ENCODE data around the gene DLEC1.
"Not testable (repeated sequence)": the region's sequence is repeated elsewhere in the genome, so short reads cannot be mapped to it uniquely, and the experiment has no call there.

DLEC1 gene

DNA sequence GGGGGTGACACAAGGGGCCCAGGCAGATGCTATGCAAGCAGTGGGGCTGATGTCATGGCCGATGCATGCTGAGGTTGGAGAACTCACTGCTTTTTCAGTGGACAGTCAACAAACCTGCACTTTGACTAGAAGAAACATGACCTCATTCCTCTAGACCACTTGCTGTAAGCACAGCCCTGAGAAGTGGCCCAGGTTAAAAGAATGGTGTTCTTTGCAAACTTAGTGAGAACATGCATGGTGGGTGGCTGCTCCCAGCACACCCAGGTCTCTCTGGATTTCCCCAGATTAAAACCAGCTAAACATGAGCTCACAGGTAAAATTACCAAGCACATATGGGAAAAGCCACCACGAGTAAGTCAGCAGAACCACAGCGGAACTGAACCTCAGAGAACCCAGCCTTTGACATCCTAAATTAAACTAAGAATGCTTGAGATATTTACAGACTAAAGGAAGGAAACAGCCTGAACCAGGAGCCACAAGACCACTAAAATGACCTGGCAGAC, 15.5 kb downstream of the DLEC1 start:
- H3K4me3 ChIP-seq (ENCODE audit: low read length): no peak overlapping the region
- no peak for TF ChIP-seq CTCF (conservative IDR thresholded peaks at IDR 0.05; ENCODE audit: low read length)
- no peak for DNase-seq (ENCODE audit: low read depth)

DNA sequence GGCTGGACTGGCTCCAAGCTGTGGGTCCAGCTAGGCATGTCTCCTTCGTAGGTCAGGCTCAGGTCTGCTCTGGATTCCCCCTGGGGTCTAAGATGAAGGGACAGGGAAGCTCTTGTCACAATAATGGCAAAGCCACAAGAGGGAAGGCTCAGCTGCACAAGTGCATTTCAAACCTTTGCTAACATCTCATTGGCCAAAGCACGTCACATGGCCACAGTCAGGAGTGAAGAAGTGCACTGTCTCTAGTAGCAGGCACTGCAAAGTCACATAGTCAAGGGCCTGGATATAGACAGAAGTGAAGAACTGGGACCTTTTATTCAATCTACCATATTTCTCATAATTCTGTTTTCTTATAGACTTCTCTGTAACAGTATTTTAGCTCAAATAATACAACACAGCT, 20.1 kb downstream of the DLEC1 start:
- DNase-seq (ENCODE audit: low read depth): no peak
- H3K4me3 ChIP-seq (ENCODE audit: low read length): no peak overlapping the region
- TF ChIP-seq CTCF (conservative IDR thresholded peaks at IDR 0.05; ENCODE audit: low read length): no peak

- no peak for DNase-seq (ENCODE audit: low read depth)
- H3K4me3 ChIP-seq (ENCODE audit: low read length): no peak overlapping the region
- no peak for TF ChIP-seq CTCF (conservative IDR thresholded peaks at IDR 0.05; ENCODE audit: low read length)
Observed at GRCh38 chr3:38059591-38059990, 20.6 kb downstream of the DLEC1 start.

GRCh38 chr3:38062809-38063208, 23.8 kb downstream of the DLEC1 start:
- TF ChIP-seq CTCF (conservative IDR thresholded peaks at IDR 0.05; ENCODE audit: low read length): no peak
- no peak overlapping the region for H3K4me3 ChIP-seq (ENCODE audit: low read length)
- no peak for DNase-seq (ENCODE audit: low read depth)

DNA sequence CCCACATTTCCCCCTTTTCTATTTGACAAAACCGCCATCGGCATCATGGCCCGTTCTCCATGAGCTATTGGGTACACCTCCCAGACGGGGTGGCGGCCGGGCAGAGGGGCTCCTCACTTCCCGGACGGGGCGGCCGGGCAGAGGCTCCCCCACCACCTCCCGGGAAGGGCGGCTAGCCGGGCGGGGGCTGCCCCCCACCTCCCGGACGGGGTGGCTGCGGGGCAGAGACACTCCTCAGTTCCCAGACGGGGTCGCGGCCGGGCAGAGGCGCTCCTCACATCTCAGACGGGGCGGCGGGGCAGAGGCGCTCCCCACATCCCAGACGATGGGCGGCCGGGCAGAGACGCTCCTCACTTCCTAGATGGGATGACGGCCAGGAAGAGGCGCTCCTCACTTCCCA, 25.4 kb downstream of the DLEC1 start:
- DNase-seq (ENCODE audit: low read depth); H3K4me3 ChIP-seq (ENCODE audit: low read length): not testable (repeated sequence)

GRCh38 chr3:38067508-38068233, 28.7 kb downstream of the DLEC1 start:
- peak; percentile 16 for DNase-seq (ENCODE audit: low read depth)
- no peak for TF ChIP-seq CTCF (conservative IDR thresholded peaks at IDR 0.05; ENCODE audit: low read length)
- H3K4me3 ChIP-seq (ENCODE audit: low read length): no peak overlapping the region

GRCh38 chr3:38070013-38070412, 31.0 kb downstream of the DLEC1 start:
- DNase-seq (ENCODE audit: low read depth): no peak
- no peak for TF ChIP-seq CTCF (conservative IDR thresholded peaks at IDR 0.05; ENCODE audit: low read length)
- H3K4me3 ChIP-seq (ENCODE audit: low read length): no peak overlapping the region

DNA sequence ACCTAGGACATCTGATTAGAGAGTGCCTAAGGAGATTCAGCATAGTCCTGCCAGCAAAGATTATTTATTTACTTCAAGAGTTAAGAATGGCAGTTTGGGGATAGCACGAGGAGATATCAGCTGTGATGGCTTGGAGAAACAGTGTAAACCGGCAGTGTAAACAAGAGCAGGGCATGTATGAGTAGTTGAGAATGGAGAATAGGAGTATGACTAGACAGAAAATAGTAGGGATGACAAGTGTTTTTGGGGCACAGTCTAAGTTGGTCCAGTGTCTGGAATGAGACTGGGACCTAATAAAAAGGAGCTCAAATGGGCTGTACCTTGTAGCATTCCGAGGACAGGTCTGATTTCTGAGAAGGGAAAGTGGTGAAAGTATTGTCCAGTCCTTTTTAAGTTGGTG, 38.1 kb downstream of the DLEC1 start:
- not testable (repeated sequence) for DNase-seq (ENCODE audit: low read depth); H3K4me3 ChIP-seq (ENCODE audit: low read length)

DNA sequence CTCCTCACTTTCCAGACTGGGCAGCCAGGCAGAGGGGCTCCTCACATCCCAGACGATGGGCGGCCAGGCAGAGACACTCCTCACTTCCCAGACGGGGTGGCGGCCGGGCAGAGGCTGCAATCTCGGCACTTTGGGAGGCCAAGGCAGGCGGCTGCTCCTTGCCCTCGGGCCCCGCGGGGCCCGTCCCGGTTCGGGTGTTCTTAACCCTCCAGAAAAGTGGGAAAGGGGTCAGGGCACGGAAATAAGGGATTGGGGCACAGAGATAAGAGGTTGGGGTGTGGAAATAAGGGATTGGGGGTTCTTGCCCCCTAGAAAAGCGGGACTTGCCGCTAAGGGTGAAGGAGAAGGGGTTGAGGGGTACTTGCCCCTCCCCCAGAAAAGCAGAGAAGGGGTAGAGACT, 43.3 kb downstream of the DLEC1 start:
- DNase-seq (ENCODE audit: low read depth); H3K4me3 ChIP-seq (ENCODE audit: low read length): not testable (repeated sequence)

DNA sequence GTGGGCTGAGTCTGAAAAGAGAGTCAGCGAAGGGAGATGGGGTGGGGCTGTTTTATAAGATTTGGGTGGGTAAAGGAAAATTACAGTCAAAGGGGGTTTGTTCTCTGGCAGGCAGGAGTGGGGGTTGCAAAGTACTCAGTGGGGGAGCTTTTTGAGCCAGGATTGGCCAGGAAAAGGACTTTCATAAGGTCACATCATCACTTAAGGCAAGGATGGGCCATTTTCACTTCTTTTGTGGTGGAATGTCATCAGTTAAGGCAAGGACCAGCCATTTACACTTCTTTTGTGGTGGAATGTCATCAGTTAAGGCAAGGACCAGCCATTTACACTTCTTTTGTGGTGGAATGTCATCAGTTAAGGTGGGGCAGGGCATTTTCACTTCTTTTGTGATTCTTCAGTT, 44.2 kb downstream of the DLEC1 start:
- not testable (repeated sequence) for H3K4me3 ChIP-seq (ENCODE audit: low read length); DNase-seq (ENCODE audit: low read depth)

Data from AG10803 (cell line).